Tibial artery (tissue), 4 donors: ENCODE results near the gene KIF26B.

Experiments used
- DNase-seq, 2 donors: peaks; one replicate each; pipeline ENCODE4 v3.0.0-alpha.2; 2019
- H3K27ac ChIP-seq, 2 donors: fragments of 200-600 bp; sonication (generic) in 1 of 2; 1 replicate in 1 of 2; 2 replicates in 1 of 2; pipeline ENCODE4 v1.5.1; 2018 to 2019; ENCODE audit warnings: mild to moderate bottlenecking in 1 of 2
- H3K27me3 ChIP-seq, 2 donors: fragments of 200-600 bp; sonication (generic) in 1 of 2; one replicate each; pipeline versions ENCODE4 v1.5.1 to v1.6.0; 2016 to 2019
- H3K36me3 ChIP-seq, 3 donors: fragments of 200-600 bp; sonication (generic) in 2 of 3; one replicate each; pipeline ENCODE4 v1.5.1; 2016 to 2019; ENCODE audit warnings: mild to moderate bottlenecking in 2 of 3
- H3K4me1 ChIP-seq, 4 donors: fragments of 200-600 bp; sonication (generic) in 2 of 4; 1 replicate in 3 of 4; 2 replicates in 1 of 4; pipeline ENCODE4 v1.5.1; 2016 to 2019
- H3K4me3 ChIP-seq, 2 donors: fragments of 200-600 bp; sonication (generic) in 1 of 2; 1 replicate in 1 of 2; 2 replicates in 1 of 2; pipeline ENCODE4 v1.5.1; 2018 to 2019; ENCODE audit warnings: mild to moderate bottlenecking in 2 of 2
- H3K9me3 ChIP-seq, 3 donors: fragments of 200-600 bp; sonication (generic) in 1 of 3; one replicate each; pipeline ENCODE4 v1.5.1; 2016 to 2019
- CTCF ChIP-seq, 2 experiments: fragments of 200-600 bp in 1 of 2; fragments of 450-650 bp in 1 of 2; IDR thresholded peaks; one replicate each; pipeline ENCODE4 v1.5.1; 2017 to 2019; ENCODE audit warnings: antibody characterized with exemption in 2 of 2, mild to moderate bottlenecking in 1 of 2, moderate library complexity in 1 of 2
- intact Hi-C: fragments of 100-400 bp; cut with DNase I; formaldehyde crosslinking; loops from one replicate; pipeline ENCODE4 v1.15.0; 2023; ENCODE audit warnings: low total_unique reads

The KIF26B gene

GRCh38 chr1:245173446-245174211 is 18.8 kb downstream of the KIF26B start:
- Histone ChIP-seq H3K27me3 (peaks cover 0 to 26% of the 10 kb centered on the region in 2 donors), H3K27ac (no peak overlapping the region), H3K4me3 (no peak overlapping the region), H3K9me3 (no peaks in the 10 kb centered on the region), H3K4me1 (no peaks in the 10 kb centered on the region), H3K36me3 (no peaks in the 10 kb centered on the region)
- no peak for DNase-seq
- TF ChIP-seq CTCF (IDR thresholded peaks at IDR 0.05) = no peak
- intact Hi-C loops = no loop called here

GRCh38 chr1:245177071-245177900 is 22.5 kb downstream of the KIF26B start:
- intact Hi-C loops = no loop called here
- Histone ChIP-seq H3K27me3 (peaks cover 0 to 6% of the 10 kb centered on the region in 2 donors), H3K27ac (no peak overlapping the region), H3K36me3 (no peaks in the 10 kb centered on the region), H3K4me3 (no peak overlapping the region), H3K4me1 (no peaks in the 10 kb centered on the region), H3K9me3 (no peaks in the 10 kb centered on the region)
- TF ChIP-seq CTCF (IDR thresholded peaks at IDR 0.05) = no peak
- DNase-seq = no peak

- Histone ChIP-seq H3K27me3 (peaks cover 0 to 3% of the 10 kb centered on the region in 2 donors), H3K4me1 (no peaks in the 10 kb centered on the region), H3K27ac (no peak overlapping the region), H3K4me3 (no peak overlapping the region), H3K9me3 (no peaks in the 10 kb centered on the region), H3K36me3 (no peaks in the 10 kb centered on the region)
- intact Hi-C loops = no loop called here
- TF ChIP-seq CTCF (IDR thresholded peaks at IDR 0.05) = no peak
- DNase-seq = no peak
These were observed 24.9 kb downstream of the KIF26B start for GRCh38 chr1:245179706-245180105.

- Histone ChIP-seq H3K36me3 (no peaks in the 10 kb centered on the region), H3K27me3 (peaks cover 0 to 3% of the 10 kb centered on the region in 2 donors), H3K9me3 (no peaks in the 10 kb centered on the region), H3K4me3 (no peak overlapping the region), H3K4me1 (no peaks in the 10 kb centered on the region), H3K27ac (no peak overlapping the region)
- no peak for DNase-seq
- no peak for TF ChIP-seq CTCF (IDR thresholded peaks at IDR 0.05)
- intact Hi-C loops = no loop called here
These were observed 25.8 kb downstream of the KIF26B start for GRCh38 chr1:245180496-245181157.

GRCh38 chr1:245181158-245181517 is 26.4 kb downstream of the KIF26B start:
- Histone ChIP-seq H3K9me3 (no peaks in the 10 kb centered on the region), H3K27ac (no peak overlapping the region), H3K4me1 (no peaks in the 10 kb centered on the region), H3K36me3 (no peaks in the 10 kb centered on the region), H3K4me3 (no peak overlapping the region), H3K27me3 (peaks cover 0 to 2% of the 10 kb centered on the region in 2 donors)
- no peak for DNase-seq
- TF ChIP-seq CTCF (IDR thresholded peaks at IDR 0.05) = no peak
- intact Hi-C loops = no loop called here
